Osteoblast (primary cell): ENCODE measurements around the gene SS18L1. TPM values are rescaled to one million over a fixed set of nuclear protein-coding genes. Genes with fewer than 3 reads are reported as not detected.

ENCODE experiments used
- DNase-seq: peaks from one replicate; pipeline ENCODE4 v3.0.0; 2011; ENCODE audit warnings: low spot score, mixed read lengths; ENCODE audit not compliant: insufficient read length; ENCODE audit errors: missing footprints
- H2AFZ ChIP-seq: 2 replicates; pipeline ENCODE4 v1.6.0; 2011; ENCODE audit warnings: mild to moderate bottlenecking, low read length
- H3K27ac ChIP-seq: 2 replicates; pipeline ENCODE4 v1.5.1; 2011; ENCODE audit warnings: mild to moderate bottlenecking, low read depth, low read length, moderate library complexity
- H3K27me3 ChIP-seq: 2 replicates; pipeline ENCODE4 v1.6.0; 2012; ENCODE audit warnings: mild to moderate bottlenecking, control low read depth, inconsistent platforms, low read length, moderate library complexity; ENCODE audit not compliant: insufficient read depth
- H3K36me3 ChIP-seq: 2 replicates; pipeline ENCODE4 v1.5.1; 2011; ENCODE audit warnings: mild to moderate bottlenecking, low read length, control low read depth, moderate library complexity; ENCODE audit not compliant: insufficient read depth
- H3K4me1 ChIP-seq: 2 replicates; pipeline ENCODE4 v1.5.1; 2011; ENCODE audit warnings: mild to moderate bottlenecking, low read length, control low read depth, moderate library complexity; ENCODE audit not compliant: insufficient read depth
- H3K4me2 ChIP-seq: 2 replicates; pipeline ENCODE4 v1.6.0; 2011; ENCODE audit warnings: mild to moderate bottlenecking, low read length; ENCODE audit not compliant: insufficient read depth
- H3K4me3 ChIP-seq: fragments of 200-600 bp; sonication (generic); 3 replicates; pipeline ENCODE4 v1.5.1; 2012; ENCODE audit warnings: mild to moderate bottlenecking, low read length, inconsistent platforms; ENCODE audit not compliant: insufficient read depth
- H3K79me2 ChIP-seq: 2 replicates; pipeline ENCODE4 v1.6.0; 2012; ENCODE audit warnings: mild to moderate bottlenecking, low read length, control low read depth, inconsistent platforms; ENCODE audit not compliant: insufficient read depth
- H3K9me3 ChIP-seq: 2 replicates; pipeline ENCODE4 v1.5.1; 2011; ENCODE audit warnings: low read depth, low read length, control low read depth
- H4K20me1 ChIP-seq: 2 replicates; pipeline ENCODE4 v1.6.0; 2012; ENCODE audit warnings: mild to moderate bottlenecking, low read length, control low read depth; ENCODE audit not compliant: insufficient read depth
- CTCF ChIP-seq: IDR thresholded peaks from 2 replicates; pipeline ENCODE4 v1.5.1; 2011; ENCODE audit warnings: mild to moderate bottlenecking, low read depth, low read length, moderate library complexity; ENCODE audit errors: extremely low read depth
- total RNA-seq: library from RNA; depleted of rRNA; stranded (reverse); fragments of >200 nt; gene quantifications from 2 replicates; pipeline ENCODE4 v1.2.3, GENCODE V29; 2012

SS18L1 gene
- total RNA-seq, 1 donor = 12.7 TPM

- no peak for TF ChIP-seq CTCF
- H3K4me3 ChIP-seq = no peak overlapping the region
- H3K36me3 ChIP-seq = no peaks in the 10 kb centered on the region
- no peaks in the 10 kb centered on the region for H3K9me3 ChIP-seq
- H3K27me3 ChIP-seq = peaks cover 47% of the 10 kb centered on the region
- H3K27ac ChIP-seq = no peak overlapping the region
- H3K4me2 ChIP-seq = no peak overlapping the region
- H3K4me1 ChIP-seq = no peaks in the 10 kb centered on the region
- H2AFZ ChIP-seq = no peak overlapping the region
- peaks cover 5% of the 10 kb centered on the region for H4K20me1 ChIP-seq
- no peaks in the 10 kb centered on the region for H3K79me2 ChIP-seq
- DNase-seq = no peak
Measured at GRCh38 chr20:62217913-62218773, 74.6 kb downstream of the SS18L1 start.

GRCh38 chr20:62219101-62219991, 75.8 kb downstream of the SS18L1 start:
- Histone ChIP-seq H3K9me3 (no peaks in the 10 kb centered on the region), H3K27me3 (peaks cover 48% of the 10 kb centered on the region), H3K4me3 (no peak overlapping the region), H3K36me3 (no peaks in the 10 kb centered on the region), H2AFZ (no peak overlapping the region), H3K4me2 (no peak overlapping the region), H3K27ac (no peak overlapping the region), H4K20me1 (peaks cover 5% of the 10 kb centered on the region), H3K4me1 (no peaks in the 10 kb centered on the region), H3K79me2 (no peaks in the 10 kb centered on the region)
- DNase-seq = no peak
- TF ChIP-seq CTCF = no peak

GRCh38 chr20:62219992-62220665, 76.6 kb downstream of the SS18L1 start, which contains the start of gene HRH3:
Gene HRH3, minus strand, starts transcription at chr20:62220278. Its CDS starts 308 bp downstream, at chr20:62219970.
- Histone ChIP-seq H3K4me2 (no peak within 1 kb of the TSS), H3K79me2 (no peaks in the 10 kb centered on the region), H3K9me3 (no peaks in the 10 kb centered on the region), H3K4me1 (no peaks in the 10 kb centered on the region), H2AFZ (no peak within 1 kb of the TSS), H3K4me3 (no peak within 1 kb of the TSS), H4K20me1 (peaks cover 5% of the 10 kb centered on the region), H3K36me3 (no peaks in the 10 kb centered on the region), H3K27ac (no peak within 1 kb of the TSS), H3K27me3 (peaks cover 42% of the 10 kb centered on the region)
- DNase-seq = peak; percentile 98
- TF ChIP-seq CTCF = no peak
